ENCODE results near the gene ATP2B2.

DNA sequence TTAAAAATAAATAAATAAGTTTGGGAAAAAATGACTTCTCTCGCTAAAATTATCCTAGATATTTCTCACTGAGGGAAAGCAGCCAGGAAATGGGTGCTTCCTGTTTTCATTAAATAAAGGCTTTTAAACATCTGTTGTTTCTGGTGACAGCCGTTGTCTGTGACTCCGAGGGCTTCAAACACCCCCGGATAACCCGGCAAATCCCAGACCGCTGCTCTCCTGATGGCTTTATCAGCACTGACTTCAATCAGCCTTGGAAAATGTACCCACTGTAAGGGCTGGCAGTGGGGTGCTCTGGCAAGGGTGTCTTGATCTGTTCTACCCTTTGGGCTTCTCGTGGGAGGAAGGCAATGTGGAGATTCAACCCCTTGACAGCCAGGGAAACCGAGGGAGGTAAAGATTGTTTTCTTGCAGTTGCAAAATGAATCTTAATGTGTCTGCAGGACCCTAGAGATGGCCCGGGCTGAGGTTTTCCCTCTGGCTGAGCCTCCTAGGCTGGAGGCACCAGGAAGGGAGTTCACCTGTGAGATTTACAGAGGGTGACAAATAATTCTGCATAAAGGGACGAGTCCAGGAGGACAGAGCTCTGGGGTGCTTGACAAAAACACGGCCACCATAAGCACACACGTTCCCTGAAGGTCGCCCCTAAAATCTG lies 150.9 kb downstream of the ATP2B2 start:
- TF ChIP-seq, protein P1, sequence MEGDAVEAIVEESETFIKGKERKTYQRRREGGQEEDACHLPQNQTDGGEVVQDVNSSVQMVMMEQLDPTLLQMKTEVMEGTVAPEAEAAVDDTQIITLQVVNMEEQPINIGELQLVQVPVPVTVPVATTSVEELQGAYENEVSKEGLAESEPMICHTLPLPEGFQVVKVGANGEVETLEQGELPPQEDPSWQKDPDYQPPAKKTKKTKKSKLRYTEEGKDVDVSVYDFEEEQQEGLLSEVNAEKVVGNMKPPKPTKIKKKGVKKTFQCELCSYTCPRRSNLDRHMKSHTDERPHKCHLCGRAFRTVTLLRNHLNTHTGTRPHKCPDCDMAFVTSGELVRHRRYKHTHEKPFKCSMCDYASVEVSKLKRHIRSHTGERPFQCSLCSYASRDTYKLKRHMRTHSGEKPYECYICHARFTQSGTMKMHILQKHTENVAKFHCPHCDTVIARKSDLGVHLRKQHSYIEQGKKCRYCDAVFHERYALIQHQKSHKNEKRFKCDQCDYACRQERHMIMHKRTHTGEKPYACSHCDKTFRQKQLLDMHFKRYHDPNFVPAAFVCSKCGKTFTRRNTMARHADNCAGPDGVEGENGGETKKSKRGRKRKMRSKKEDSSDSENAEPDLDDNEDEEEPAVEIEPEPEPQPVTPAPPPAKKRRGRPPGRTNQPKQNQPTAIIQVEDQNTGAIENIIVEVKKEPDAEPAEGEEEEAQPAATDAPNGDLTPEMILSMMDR (IDR thresholded peaks at IDR 0.05), result no peak
- TF ChIP-seq POLR2A (IDR thresholded peaks at IDR 0.05), result no peak

Measured in uterus (tissue), 2 donors.